ENCODE results near the gene VAMP4.

GRCh38 chr1:171780583-171781175 lies 38.8 kb upstream of the VAMP4 start:
- TF ChIP-seq CTCF (IDR thresholded peaks at IDR 0.05): no peak
- TF ChIP-seq POLR2A (IDR thresholded peaks at IDR 0.05): no peak

Data from stomach (tissue), 4 donors.